SU-DHL-6 (cell line): ENCODE measurements around the gene CEP170B.

Experiments
- CTCF ChIP-seq: fragments of 200-600 bp; sonication (generic); IDR thresholded peaks from one replicate; pipeline ENCODE4 v1.5.1; 2017; ENCODE audit warnings: antibody characterized with exemption, mild to moderate bottlenecking, low read length, moderate library complexity; ENCODE audit not compliant: insufficient read depth, poor library complexity, severe bottlenecking
- EZH2phosphoT487 ChIP-seq: fragments of 200-600 bp; sonication (generic), shearing (Covaris generic); conservative IDR thresholded peaks from 2 replicates; pipeline ENCODE4 v1.6.1; 2018; ENCODE audit warnings: mild to moderate bottlenecking, antibody characterized with exemption, low read length, moderate library complexity, mixed read lengths

- no peak for TF ChIP-seq CTCF
- TF ChIP-seq EZH2phosphoT487 = no peak
Observed at GRCh38 chr14:104824353-104824997, 40.6 kb upstream of the CEP170B start.
